Karpas-422 (cell line): ENCODE results near the gene GAPDH. TPM values are rescaled to one million over a fixed set of nuclear protein-coding genes. Genes with fewer than 3 reads are reported as not detected.
A peak's percentile ranks its signal among the peaks of the same experiment; 100 is the strongest.
"Not testable (repeated sequence)": the region's sequence is repeated elsewhere in the genome, so short reads cannot be mapped to it uniquely, and the experiment has no call there.

Experiments used
- DNase-seq: peaks from one replicate; pipeline ENCODE4 v3.0.0-alpha.2; 2015
- H2AFZ ChIP-seq: fragments of 200-600 bp; sonication (generic); 2 replicates; pipeline ENCODE4 v1.6.1; 2014; ENCODE audit warnings: antibody characterized with exemption, low read length, mixed read lengths
- H3K27ac ChIP-seq: fragments of 200-600 bp; sonication (generic); 2 replicates; pipeline ENCODE4 v1.5.1; 2014; ENCODE audit warnings: mild to moderate bottlenecking, low read length, moderate library complexity
- H3K27me3 ChIP-seq: fragments of 200-600 bp; sonication (generic); 2 replicates; pipeline ENCODE4 v1.6.1; 2014; ENCODE audit warnings: low read length, mixed read lengths
- H3K36me3 ChIP-seq: fragments of 200-600 bp; sonication (generic); 2 replicates; pipeline ENCODE4 v1.6.1; 2014; ENCODE audit warnings: low read length, mixed read lengths; ENCODE audit not compliant: insufficient read depth
- H3K4me1 ChIP-seq: fragments of 200-600 bp; sonication (generic); 2 replicates; pipeline ENCODE4 v1.6.1; 2014; ENCODE audit warnings: mild to moderate bottlenecking, low read length, mixed read lengths
- H3K4me2 ChIP-seq: fragments of 200-600 bp; sonication (generic); 2 replicates; pipeline ENCODE4 v1.6.1; 2014; ENCODE audit warnings: low read length, low read depth, mild to moderate bottlenecking; ENCODE audit not compliant: poor library complexity, severe bottlenecking
- H3K4me3 ChIP-seq: fragments of 200-600 bp; sonication (generic); 2 replicates; pipeline ENCODE4 v1.5.1; 2014; ENCODE audit warnings: mild to moderate bottlenecking, antibody characterized with exemption, low read length, mixed read lengths
- H3K79me2 ChIP-seq: fragments of 200-600 bp; sonication (generic); 2 replicates; pipeline ENCODE4 v1.6.1; 2014; ENCODE audit warnings: mild to moderate bottlenecking, low read length, mixed read lengths
- H3K9ac ChIP-seq: fragments of 200-600 bp; sonication (generic); 2 replicates; pipeline ENCODE4 v1.6.0; 2014; ENCODE audit warnings: low read length
- H3K9me2 ChIP-seq: fragments of 200-600 bp; sonication (generic), shearing (Covaris generic); replicated peaks from 2 replicates; pipeline ENCODE4 v1.6.0; 2014; ENCODE audit warnings: mild to moderate bottlenecking, low read length, moderate library complexity; ENCODE audit not compliant: insufficient read depth
- H3K9me3 ChIP-seq: fragments of 300-700, 200-600 bp; sonication (generic); 2 replicates; pipeline ENCODE4 v1.6.1; 2014; ENCODE audit warnings: low read length, mixed read lengths
- H4K20me1 ChIP-seq: fragments of 200-600 bp; sonication (generic); 2 replicates; pipeline ENCODE4 v1.6.1; 2014; ENCODE audit warnings: mild to moderate bottlenecking, antibody characterized with exemption, low read length, low read depth; ENCODE audit not compliant: insufficient read depth
- small RNA-seq: library from RNA; depleted of rRNA; stranded (forward); fragments of <200 nt; gene quantifications from one replicate; pipeline ENCODE3, GENCODE V24; 2014
- total RNA-seq: library from RNA; depleted of rRNA; stranded (reverse); fragments of >200 nt; shearing (Covaris generic); gene quantifications from 2 replicates; pipeline ENCODE4 v1.2.3, GENCODE V29; 2014; ENCODE audit warnings: low replicate concordance; rRNA removed

Gene GAPDH
- total RNA-seq, 1 experiment from 2014 or later = 13,828 TPM

DNA sequence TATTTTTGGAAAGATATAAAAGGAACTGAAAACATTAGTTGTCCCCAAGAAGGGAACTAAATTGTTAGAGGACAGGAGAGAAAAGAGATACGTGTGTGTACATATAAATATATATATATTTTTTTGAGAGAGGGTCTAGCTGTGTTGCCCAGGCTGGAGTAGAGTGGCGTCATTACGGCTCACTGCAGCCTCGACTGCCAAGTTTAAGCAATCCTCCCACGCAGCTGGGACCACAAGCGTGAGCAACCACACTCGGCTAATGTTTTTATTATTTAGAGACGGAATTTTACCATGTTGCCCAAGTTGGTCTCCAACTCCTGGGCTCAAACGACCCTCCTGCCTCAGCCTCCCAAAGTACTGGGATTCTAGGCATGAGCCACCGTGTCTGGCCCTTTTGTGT, 50.0 kb downstream of the GAPDH start:
- Histone ChIP-seq H3K9ac (no peak overlapping the region), H2AFZ (no peak overlapping the region), H3K9me3 (no peaks in the 10 kb centered on the region), H3K4me2 (no peak overlapping the region), H3K27ac (no peak overlapping the region), H3K9me2 (no peaks in the 10 kb centered on the region), H3K36me3 (peaks cover 63% of the 10 kb centered on the region), H3K4me3 (no peak overlapping the region), H3K4me1 (no peaks in the 10 kb centered on the region), H3K79me2 (peaks cover 15% of the 10 kb centered on the region), H4K20me1 (0 out of 2 replicates have a peak, but pooled peaks cover 8% of the 10 kb centered on the region), H3K27me3 (no peaks in the 10 kb centered on the region)
- DNase-seq = no peak

DNA sequence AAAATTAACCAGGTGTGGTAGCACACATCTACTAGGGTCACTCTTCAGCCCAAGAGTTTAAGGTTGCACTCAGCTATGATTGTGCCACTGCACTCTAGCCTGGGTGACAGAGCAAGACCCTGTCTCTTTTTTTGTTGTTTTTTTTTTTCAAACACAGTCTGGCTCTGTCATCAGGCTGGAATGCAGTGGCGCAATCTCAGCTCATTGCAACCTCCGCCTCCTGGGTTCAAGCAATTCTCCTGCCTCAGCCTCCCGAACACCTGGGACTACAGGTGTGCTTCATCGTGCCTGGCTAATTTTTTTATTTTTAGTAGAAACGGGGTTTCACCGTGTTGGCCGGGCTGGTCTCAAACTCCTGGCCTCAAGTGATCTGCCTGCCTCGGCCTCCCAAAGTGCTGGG, 52.3 kb downstream of the GAPDH start:
- not testable (repeated sequence) for H3K9ac ChIP-seq, H3K4me3 ChIP-seq, H3K4me2 ChIP-seq, H3K27ac ChIP-seq, H4K20me1 ChIP-seq, H3K4me1 ChIP-seq, H3K9me3 ChIP-seq, DNase-seq, H3K9me2 ChIP-seq, H3K27me3 ChIP-seq, H2AFZ ChIP-seq
- Histone ChIP-seq H3K79me2 (peaks cover 22% of the 10 kb centered on the region), H3K36me3 (peaks cover 66% of the 10 kb centered on the region)

Small RNA genes lying within 50 kb of the gene (small RNA-seq; reads per million reads assigned to genes)
- gene SCARNA11 = 41.9 reads per million, percentile 99 among the genes with 10 or more reads in this experiment

Other genes starting within 250 kb of the GAPDH start
- not detected in 2 replicates for gene PLEKHG6, start 223.8 kb upstream of the GAPDH start, total RNA-seq
- 0.72 TPM in 1 of 2 replicates, not detected in the other for gene TNFRSF1A, start 192.4 kb upstream of the GAPDH start, total RNA-seq
- not detected in 2 replicates for gene SCNN1A, start 159.0 kb upstream of the GAPDH start, total RNA-seq
- gene LTBR, start 150.4 kb upstream of the GAPDH start, total RNA-seq = not detected in 2 replicates
- 155 and 203 TPM in 2 replicates for gene CD27, start 89.6 kb upstream of the GAPDH start, total RNA-seq
- 6.1 and 11.2 TPM in 2 replicates for gene TAPBPL, start 82.5 kb upstream of the GAPDH start, total RNA-seq
- 528 and 555 TPM in 2 replicates for gene VAMP1, start 63.8 kb upstream of the GAPDH start, total RNA-seq
- 171 and 201 TPM in 2 replicates for gene MRPL51, start 41.3 kb upstream of the GAPDH start, total RNA-seq
- 103 and 124 TPM in 2 replicates for gene NCAPD2, start 40.4 kb upstream of the GAPDH start, total RNA-seq
- gene IFFO1, start 21.5 kb downstream of the GAPDH start, total RNA-seq = 8.2 and 14.5 TPM in 2 replicates
- 66.2 and 85.7 TPM in 2 replicates for gene NOP2, start 33.8 kb downstream of the GAPDH start, total RNA-seq
- gene CHD4, start 72.9 kb downstream of the GAPDH start, total RNA-seq = 216 and 315 TPM in 2 replicates
- gene LPAR5, start 101.4 kb downstream of the GAPDH start, total RNA-seq = 10.3 and 14.6 TPM in 2 replicates
- 2.2 and 4.2 TPM in 2 replicates for gene ACRBP, start 112.9 kb downstream of the GAPDH start, total RNA-seq
- 40.1 and 52.9 TPM in 2 replicates for gene ING4, start 128.6 kb downstream of the GAPDH start, total RNA-seq
- gene ZNF384, start 154.9 kb downstream of the GAPDH start, total RNA-seq = 35.5 and 39.2 TPM in 2 replicates
- gene PIANP, start 166.3 kb downstream of the GAPDH start, total RNA-seq = not detected in 2 replicates
- 39.2 and 42.9 TPM in 2 replicates for gene COPS7A, start 189.5 kb downstream of the GAPDH start, total RNA-seq
- 183 and 263 TPM in 2 replicates for gene MLF2, start 218.6 kb downstream of the GAPDH start, total RNA-seq
- 5.0 and 7.3 TPM in 2 replicates for gene PTMS, start 231.8 kb downstream of the GAPDH start, total RNA-seq
- 0.22 and 0.32 TPM in 2 replicates for gene LAG3, start 238.0 kb downstream of the GAPDH start, total RNA-seq